Measurements from ENCODE around the gene FBXO5.
A peak's percentile ranks its signal among the peaks of the same experiment; 100 is the strongest.

FBXO5 gene
- long read RNA-seq, transcript FBXO5-202 (5 exons, 2,221 nt), result minor isoform, 48 of 150 reads
- long read RNA-seq, transcript FBXO5-201 (5 exons, 2,037 nt), result major isoform, 100 of 150 reads
- long read RNA-seq, partial matches to known transcripts, result 1 of 150 reads
- long read RNA-seq, other reads (novel, unspliced or antisense), result 1 of 150 reads

GRCh38 chr6:152982904-152983636, at the start of gene FBXO5:
Gene FBXO5 (minus strand): TSS chr6:152983041. CDS start chr6:152982959, 82 bp downstream.
- Histone ChIP-seq H3K27ac (replicated peaks) (peak within 1 kb of the TSS; percentile 96), H3K27me3 (ENCODE audit: insufficient read depth, poor library complexity, severe bottlenecking) (no peaks in the 10 kb centered on the region), H3K4me3 (replicated peaks; ENCODE audit: insufficient read depth, low read length) (peak within 1 kb of the TSS; percentile 97)
- peak; percentile 91 to 97 for DNase-seq (ENCODE audit: low read depth in 1 of 2, low spot score in 1 of 2)
- TF ChIP-seq POLR2AphosphoS5 (IDR thresholded peaks at IDR 0.05; ENCODE audit: low read depth) (peak; percentile 5; the same call in 1 of the 2 replicates), REST (IDR thresholded peaks at IDR 0.05; ENCODE audit: insufficient replicate concordance, low read depth) (peak; percentile 37), SPI1 (IDR thresholded peaks at IDR 0.05; ENCODE audit: borderline replicate concordance, low read depth) (no peak)

- no peak overlapping the region for H3K27ac ChIP-seq (replicated peaks)
These were observed 49.5 kb upstream of the FBXO5 start for GRCh38 chr6:153032255-153032882.

More at GRCh38 chr6:153032255-153032882, 49.5 kb upstream of the FBXO5 start:
- no peak for DNase-seq (ENCODE audit: low read depth in 1 of 2, low spot score in 1 of 2)
- TF ChIP-seq GABPA (IDR thresholded peaks at IDR 0.05; ENCODE audit: low read depth) (no peak), POLR2AphosphoS5 (IDR thresholded peaks at IDR 0.05; ENCODE audit: low read depth) (no peak), REST (IDR thresholded peaks at IDR 0.05; ENCODE audit: insufficient replicate concordance, low read depth) (no peak), CTCF (IDR thresholded peaks at IDR 0.05; ENCODE audit: insufficient read depth, low read length) (peak; percentile 11)
- no peak overlapping the region for H3K4me3 ChIP-seq (replicated peaks; ENCODE audit: insufficient read depth, low read length)
- peaks cover 3% of the 10 kb centered on the region for H3K27me3 ChIP-seq (ENCODE audit: insufficient read depth, poor library complexity, severe bottlenecking)
